CD4-positive, alpha-beta T cell treated with Interleukin-21 for 1 hour (primary cell): ENCODE measurements around the gene CENPC.
"Not testable (repeated sequence)": the region's sequence is repeated elsewhere in the genome, so short reads cannot be mapped to it uniquely, and the experiment has no call there.

Experiments used
- DNase-seq: peaks from one replicate; pipeline ENCODE4 v3.0.0-alpha.2; 2020

Gene CENPC, protein sequence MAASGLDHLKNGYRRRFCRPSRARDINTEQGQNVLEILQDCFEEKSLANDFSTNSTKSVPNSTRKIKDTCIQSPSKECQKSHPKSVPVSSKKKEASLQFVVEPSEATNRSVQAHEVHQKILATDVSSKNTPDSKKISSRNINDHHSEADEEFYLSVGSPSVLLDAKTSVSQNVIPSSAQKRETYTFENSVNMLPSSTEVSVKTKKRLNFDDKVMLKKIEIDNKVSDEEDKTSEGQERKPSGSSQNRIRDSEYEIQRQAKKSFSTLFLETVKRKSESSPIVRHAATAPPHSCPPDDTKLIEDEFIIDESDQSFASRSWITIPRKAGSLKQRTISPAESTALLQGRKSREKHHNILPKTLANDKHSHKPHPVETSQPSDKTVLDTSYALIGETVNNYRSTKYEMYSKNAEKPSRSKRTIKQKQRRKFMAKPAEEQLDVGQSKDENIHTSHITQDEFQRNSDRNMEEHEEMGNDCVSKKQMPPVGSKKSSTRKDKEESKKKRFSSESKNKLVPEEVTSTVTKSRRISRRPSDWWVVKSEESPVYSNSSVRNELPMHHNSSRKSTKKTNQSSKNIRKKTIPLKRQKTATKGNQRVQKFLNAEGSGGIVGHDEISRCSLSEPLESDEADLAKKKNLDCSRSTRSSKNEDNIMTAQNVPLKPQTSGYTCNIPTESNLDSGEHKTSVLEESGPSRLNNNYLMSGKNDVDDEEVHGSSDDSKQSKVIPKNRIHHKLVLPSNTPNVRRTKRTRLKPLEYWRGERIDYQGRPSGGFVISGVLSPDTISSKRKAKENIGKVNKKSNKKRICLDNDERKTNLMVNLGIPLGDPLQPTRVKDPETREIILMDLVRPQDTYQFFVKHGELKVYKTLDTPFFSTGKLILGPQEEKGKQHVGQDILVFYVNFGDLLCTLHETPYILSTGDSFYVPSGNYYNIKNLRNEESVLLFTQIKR

DNA sequence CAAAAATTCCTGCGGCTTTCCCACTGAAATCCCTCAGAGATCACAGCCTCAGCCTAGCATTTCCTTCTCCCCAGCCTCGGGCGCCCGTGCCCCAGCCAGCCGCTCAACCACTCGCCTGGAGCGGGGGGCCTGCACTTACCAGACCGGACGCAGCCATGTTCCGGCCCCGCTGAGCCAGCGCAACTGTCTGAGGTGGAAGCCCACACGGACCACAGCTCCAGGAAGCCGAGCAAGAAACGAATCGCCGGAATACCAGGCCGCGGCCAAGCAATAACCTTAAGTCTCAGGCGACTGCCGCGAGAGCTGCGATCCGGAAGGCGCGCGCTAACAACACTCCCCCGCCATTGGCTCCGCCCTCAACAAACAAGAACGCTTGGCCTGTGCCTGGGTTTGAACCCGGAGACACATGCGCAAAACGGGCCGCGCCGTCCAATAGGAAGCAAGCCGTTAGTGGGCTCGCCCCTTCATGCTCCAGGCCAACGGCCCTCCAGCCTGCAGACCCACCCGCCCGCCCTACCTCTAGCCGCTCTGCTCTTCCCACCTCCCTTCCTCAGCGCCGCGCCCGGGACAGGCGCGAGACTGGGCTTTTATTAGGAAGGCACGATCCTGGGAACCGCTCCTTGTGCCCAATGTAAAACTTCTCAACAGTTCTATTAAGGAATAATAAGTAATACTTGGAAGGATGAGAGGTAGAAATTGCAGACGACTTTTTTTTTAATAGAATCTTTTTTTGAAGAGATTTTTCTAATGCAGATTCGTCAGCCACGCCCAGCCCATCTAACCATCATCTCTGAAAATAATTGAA lies at the start of gene CENPC:
Gene CENPC, minus strand, starts transcription at position 305 of the 805 bp plus-strand sequence. Its CDS starts 148 bp downstream, at position 157.
- DNase-seq, result peak; percentile 94

- DNase-seq, result no peak
Measured at GRCh38 chr4:67593741-67594175, 48.5 kb upstream of the CENPC start.

DNA sequence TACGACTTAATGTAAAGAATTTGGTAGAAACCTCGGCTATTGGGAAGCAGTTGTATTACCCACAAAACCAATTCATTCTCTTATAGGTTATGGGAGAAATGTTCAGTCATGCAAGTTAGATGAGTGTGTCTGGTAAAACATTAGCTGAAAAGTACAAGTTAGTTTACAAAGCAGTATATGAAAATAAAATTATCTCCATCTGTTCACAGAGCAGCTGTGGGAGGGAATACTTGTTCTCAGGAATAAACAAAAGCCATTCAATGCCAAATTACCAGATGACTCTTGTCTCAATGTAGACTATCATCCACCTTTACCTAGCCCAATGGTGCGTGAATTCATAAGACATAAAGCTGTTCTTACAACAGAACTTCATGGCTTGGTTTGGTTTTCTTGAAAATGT lies 41.9 kb upstream of the CENPC start:
- no peak for DNase-seq

DNA sequence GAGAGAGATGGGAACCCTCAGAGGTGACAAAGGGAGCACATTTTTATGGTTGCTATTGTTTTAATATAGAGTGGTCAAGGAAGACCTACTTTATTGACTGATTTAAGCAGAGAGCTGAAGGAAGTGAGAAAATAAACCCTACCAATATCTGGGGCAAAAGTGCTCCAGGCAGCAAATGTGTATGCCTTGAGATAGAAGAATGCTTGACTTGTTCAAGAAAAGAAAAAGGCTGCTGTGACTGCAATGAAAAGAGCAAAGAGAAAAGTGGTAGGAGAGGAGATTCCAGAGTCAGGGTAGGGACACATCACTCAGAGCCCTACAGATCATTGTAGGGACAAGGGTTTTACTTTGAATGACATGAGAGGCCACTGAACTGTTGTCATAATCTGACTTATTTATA lies 39.2 kb upstream of the CENPC start:
- DNase-seq, result no peak

GRCh38 chr4:67581913-67582312 lies 36.6 kb upstream of the CENPC start:
- peak; percentile 10 for DNase-seq

- peak; percentile 43 for DNase-seq
Measured at GRCh38 chr4:67581208-67581857, 36.0 kb upstream of the CENPC start.

DNA sequence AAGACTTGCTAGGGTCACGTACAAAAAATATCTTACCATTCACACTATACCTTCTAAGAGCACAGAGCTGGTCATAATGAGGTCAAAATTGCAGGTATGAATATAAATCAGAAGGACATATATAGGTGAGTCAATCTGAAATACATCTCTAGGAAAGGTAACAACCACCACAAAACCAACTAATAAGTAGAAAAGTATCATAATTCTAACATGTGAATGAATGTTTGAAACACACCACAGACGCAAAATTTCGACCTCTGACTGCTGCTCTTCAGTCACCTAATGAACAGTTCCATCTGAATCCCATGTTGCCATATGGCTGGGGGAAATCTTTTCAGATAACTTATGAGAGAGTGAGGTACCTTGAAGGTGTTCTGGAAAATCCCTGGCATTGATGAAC lies 35.3 kb upstream of the CENPC start:
- DNase-seq, result no peak

- DNase-seq, result no peak
Measured at GRCh38 chr4:67576538-67576937, 31.2 kb upstream of the CENPC start.

GRCh38 chr4:67576059-67576466 lies 30.8 kb upstream of the CENPC start:
- no peak for DNase-seq

DNA sequence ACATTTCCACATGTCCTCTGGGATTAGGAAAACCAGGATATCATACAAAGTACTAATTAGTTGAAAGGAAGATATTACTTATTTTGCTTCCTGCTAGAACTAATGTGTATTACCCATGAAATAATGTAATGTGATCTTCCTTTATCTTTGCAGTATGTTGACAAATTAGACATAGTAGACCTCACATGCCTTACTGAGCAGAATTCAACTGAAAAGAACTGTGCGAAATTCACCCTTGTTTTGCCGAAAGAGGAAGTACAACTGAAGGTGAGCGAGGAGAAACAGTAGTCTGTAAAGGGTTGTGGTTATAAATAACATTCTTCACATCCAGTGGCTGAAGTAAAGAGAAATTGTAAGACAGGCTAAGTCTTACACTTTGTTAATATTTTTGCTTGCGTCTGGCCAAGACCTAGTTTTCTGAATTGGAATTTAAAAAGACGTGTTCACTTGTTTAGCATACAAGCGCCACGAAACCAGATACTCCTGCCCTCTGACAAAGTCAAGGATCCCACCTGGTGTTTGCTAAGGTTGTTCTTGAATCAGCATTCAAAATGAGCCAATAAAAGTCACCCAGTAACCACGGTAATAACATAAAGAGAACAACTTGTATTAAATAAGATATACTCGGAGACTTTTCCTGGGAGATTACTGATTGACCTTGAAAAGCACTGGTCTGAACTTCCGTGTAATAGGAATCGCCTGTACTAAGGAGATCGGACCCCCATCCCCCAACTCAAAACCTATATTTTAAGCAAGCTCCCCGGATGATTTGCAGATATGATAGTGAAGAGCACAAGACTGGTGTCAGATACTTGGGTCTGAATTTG lies 30.1 kb upstream of the CENPC start:
- DNase-seq, result peak; percentile 11

DNA sequence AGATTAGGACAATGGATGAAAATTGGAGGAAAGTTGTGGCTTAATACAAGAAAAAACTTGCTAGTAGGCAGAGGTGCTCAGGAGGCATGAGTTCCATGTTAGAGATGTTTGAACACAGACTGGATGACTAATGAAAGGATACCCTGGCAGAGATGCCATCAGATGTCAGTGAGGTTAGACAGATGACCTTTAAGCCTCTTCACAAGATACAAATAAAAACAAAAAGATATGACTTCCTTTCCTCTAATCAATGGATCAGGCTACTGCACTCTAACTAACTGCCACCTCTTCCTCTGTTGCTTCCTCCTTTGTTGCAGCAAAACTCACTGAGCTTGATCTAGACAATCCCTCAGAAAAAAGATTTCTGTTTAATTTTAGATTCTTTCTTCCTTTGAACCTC lies 27.9 kb upstream of the CENPC start:
- no peak for DNase-seq

GRCh38 chr4:67571975-67572374 lies 26.7 kb upstream of the CENPC start:
- no peak for DNase-seq

DNA sequence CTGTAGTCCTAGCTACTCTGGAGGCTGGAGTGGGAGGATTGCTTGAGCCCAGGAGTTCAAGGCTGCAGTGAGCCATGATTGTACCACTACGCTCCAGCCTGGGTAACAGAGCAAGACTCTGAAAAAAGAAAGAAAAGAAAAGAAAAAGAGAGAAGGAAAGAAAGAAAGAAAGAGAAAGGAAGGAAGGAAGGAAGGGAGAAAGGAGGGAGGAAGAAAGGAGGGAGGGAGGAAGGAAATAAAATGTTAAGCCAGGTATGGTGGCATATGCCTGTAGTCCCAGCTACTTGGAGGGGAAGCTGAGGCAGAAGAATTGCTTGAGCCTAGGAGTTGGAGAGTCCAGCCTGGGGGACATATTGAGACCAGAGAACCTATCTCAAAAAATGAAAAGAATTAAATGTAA lies 25.2 kb upstream of the CENPC start:
- DNase-seq, result no peak

DNA sequence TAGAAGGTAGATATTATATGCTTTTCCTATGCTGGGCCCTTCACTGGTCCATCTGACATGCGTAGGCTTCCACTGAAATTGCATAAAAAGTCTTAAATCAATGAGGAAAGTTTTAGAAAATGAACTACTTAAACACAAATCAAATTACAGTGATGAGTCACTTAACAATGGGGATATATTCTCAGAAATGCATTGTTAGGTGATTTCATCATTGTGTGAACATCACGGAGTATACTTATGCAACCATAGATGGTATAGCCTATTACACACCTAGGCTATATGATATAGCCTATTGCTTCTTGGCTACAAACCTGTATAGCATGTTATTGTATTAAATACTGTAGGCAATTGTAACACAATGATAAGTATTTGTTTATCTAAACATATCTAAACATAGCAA lies 23.5 kb upstream of the CENPC start:
- DNase-seq, result no peak

GRCh38 chr4:67566335-67566734 lies 21.0 kb upstream of the CENPC start:
- no peak for DNase-seq

GRCh38 chr4:67565284-67565683 lies 20.0 kb upstream of the CENPC start:
- DNase-seq, result no peak

GRCh38 chr4:67558493-67558892 lies 13.2 kb upstream of the CENPC start, which contains the start of gene STAP1:
TSS of gene STAP1 (plus strand) at chr4:67558727. CDS start at chr4:67558810, 83 bp downstream.
- DNase-seq, result peak; percentile 52

DNA sequence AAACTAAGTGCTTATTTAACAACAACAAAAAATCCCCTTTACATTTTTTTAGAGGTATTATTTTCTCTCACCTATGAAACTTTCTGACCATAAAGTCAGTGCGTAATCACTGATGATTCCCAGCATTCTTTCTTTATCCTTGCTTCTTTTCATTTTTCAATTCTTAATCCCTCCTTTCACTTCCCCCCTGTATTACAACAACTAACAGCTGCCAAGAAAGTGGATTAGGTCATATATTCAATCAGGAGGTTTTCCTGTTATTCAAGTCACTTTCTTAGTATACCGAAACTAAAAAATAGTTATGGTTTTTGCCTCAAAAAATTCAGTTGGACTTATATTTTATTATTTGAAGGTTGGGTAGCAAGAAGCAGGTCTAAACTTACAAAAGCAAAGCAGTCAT lies 11.1 kb upstream of the CENPC start:
- DNase-seq, result no peak

DNA sequence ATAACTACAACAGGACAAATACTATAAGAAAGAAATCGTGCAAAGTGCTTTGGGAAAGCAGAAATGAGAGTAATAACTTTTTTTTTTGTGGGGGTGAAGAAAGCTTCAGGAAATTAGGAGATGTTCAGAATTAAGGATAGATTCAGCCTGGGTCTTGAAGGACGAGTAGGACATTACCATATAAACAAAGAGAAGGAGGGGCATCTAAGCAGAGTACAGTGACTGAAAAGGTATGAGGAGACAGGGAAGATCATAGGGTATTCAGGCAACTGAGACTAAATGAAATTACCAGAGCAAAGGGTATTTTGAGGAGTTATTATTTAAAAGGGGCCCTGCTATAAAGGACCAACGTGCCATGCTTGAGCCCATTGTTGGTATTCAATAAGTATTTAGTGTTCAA lies 10.1 kb upstream of the CENPC start:
- no peak for DNase-seq

DNA sequence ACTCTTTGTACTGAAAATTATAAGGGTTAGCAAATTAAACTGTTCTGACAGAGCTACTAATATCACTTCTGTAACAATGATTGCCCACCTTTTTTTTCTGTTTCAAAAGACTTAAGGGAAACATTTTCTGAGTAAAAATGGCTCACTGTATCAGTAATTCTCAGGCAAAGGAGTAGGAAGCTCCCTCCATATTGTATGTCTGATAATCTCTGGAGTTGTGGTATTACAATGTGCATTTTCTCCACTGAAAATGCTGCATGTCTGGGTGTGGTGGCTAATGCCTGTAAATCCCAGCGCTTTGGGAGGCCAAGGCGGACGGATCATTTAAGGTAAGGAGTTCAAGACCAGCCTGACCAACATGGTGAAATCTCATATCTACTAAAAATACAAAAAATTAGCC lies 8.8 kb upstream of the CENPC start:
- DNase-seq, result no peak

DNA sequence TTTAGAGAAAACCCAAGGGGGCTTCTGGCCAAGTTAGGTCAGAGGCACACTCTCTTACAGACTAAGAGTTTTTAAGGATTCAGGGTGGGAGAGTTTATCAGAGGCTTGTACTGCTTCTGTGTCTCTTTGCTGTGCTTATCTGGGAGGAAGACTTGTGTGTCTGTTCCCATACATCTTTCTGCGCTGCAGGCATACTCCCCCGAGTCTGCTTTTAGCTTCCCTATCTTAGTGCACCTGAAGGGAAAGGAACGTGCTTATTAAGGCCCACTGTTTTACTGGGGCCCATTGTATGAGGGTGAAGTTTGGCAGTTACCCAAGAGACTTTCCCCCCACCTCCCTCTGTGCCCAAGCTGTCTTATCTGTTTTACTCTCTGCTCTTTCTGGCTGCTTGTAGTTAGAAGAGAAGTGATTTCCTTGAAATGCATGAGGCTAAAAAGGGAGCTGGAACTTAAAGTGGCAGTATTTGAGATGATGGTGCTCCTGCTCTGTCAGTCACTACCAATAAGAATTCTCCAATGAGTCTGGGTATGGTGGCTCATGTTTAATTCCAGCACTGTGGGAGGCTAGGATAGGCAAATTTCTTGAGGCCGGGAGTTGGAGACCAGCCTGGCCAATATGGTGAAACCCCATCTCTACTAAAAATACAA lies 7.0 kb upstream of the CENPC start:
- DNase-seq, result not testable (repeated sequence)
